Measurements from ENCODE around the gene SLAMF8. TPM values are rescaled to one million over a fixed set of nuclear protein-coding genes. Genes with fewer than 3 reads are reported as not detected.

Gene SLAMF8
- total RNA-seq, result 0.11 TPM in 1 of 2 replicates, not detected in the other

DNA sequence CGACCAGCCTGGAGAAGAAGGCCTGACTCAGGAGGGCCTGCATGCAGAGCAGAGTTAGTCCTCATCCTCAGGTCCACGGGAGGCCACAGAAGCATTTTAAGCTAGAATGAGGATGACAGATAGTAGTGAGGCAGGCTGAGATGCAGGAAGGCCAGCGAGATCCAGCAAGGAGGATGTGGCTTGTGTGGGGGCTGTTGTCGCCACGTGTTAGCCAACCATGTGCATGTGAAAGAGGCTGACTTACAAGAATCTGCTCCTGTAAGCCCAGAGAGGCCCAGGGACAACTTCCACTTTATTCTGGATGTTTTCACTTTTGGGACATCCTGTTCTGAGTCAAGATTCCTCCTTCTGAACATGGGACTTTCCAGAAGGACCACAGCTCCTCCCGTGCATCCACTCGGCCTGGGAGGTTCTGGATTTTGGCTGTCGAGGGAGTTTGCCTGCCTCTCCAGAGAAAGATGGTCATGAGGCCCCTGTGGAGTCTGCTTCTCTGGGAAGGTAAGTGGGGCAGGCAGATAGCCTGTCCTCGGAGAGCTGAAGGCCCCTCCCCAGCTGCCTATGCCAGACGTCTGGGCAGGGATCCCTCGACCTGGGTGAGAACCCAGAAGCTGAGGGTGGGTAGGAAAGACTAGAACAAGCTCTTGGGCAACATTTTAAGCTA, at the start of gene SLAMF8:
TSS of gene SLAMF8 (plus strand) at position 433 of the 661 bp plus-strand sequence. CDS start at position 459, 26 bp downstream.

DNA sequence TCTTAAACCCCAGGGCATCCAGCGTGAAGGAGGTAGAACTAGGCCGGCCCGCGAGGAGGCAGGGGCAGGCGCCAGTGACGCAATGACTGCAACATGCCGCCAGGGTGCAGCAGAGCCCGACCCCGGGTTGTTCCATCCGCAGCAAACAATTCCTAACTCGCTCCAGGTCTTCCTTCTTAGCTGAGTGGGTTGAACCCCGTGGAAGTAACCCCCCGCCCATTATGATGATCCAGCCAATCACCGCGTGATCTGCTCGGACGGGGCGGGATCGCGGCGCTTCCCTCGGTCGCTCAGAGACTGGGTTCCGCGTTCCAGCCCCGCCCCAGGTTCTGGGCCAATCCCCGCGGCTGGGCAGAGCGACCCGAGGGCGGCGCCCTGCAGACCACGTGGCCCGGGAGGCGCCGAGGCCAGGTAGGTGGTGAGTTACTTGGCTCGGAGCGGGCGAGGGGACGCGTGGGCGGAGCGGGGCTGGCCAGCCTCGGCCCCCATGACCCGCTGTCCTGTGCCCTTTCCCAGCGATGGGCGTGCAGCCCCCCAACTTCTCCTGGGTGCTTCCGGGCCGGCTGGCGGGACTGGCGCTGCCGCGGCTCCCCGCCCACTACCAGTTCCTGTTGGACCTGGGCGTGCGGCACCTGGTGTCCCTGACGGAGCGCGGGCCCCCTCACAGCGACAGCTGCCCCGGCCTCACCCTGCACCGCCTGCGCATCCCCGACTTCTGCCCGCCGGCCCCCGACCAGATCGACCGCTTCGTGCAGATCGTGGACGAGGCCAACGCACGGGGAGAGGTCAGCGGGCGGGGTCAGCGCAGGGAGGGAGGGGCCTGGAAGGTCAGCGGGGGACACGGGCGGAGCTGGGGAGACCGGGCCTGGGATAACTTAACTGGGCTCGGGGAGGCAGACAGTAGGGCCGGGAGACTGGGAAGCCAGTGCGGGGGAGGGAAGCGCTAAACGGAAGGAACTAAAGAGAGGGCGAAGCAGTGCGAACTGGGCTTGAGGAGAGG, 45.8 kb upstream of the SLAMF8 start, which contains the start of gene DUSP23:
TSS of gene DUSP23 (plus strand) at position 380 of the 1,000 bp plus-strand sequence. CDS start at position 519, 139 bp downstream.

DNA sequence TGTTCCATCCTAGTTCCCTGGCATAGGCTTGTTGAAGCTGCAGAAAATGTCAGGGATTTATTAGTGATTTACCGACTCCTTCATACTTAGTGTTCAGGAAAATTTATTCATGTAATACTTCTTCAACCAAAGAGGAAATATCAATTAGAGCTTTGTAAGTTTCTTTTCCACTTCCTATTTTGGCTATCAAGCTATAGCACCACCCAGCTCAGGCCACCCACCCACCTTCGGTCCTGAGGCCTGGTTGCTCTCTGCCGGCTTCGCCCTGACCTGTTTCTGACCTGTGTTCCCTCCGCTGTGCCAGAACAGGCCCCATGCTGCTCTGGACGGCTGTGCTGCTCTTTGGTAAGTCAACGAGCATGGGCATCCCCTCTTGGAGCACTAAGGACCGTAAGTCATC, 24.6 kb upstream of the SLAMF8 start, which contains the start of gene FCRL6:
TSS of gene FCRL6 (plus strand) at position 250 of the 400 bp plus-strand sequence. CDS start at position 315, 65 bp downstream.

DNA sequence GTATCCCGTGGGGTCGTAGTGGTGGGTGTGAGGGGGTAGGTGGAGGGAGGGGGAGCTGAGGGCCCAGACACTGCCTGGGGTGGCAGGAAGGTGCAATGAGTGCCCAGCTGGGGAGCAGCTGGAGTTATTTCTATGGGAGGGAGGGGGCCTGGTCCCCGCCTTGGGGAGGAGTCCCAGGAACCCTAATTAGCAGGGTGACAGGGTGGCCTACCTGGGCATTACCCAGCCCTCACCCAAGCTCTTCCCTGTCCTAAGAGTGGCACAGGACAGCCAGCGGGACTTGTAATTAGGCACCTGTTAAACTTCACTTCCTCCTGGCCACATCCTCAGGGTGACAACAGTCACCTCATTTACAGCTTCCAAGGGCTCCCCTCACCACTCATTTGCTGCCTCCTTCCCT, 35.9 kb downstream of the SLAMF8 start, which contains the start of gene VSIG8:
TSS of gene VSIG8 (minus strand) at position 101 of the 400 bp plus-strand sequence. CDS start 136 bp downstream, outside the sequence.

Small RNA genes lying within 50 kb of the gene (small RNA-seq; reads per million reads assigned to genes)
- not detected for gene RF00570

Other genes starting within 250 kb of the SLAMF8 start
- not detected in 2 replicates for gene APCS, start 239.0 kb upstream of the SLAMF8 start, total RNA-seq
- not detected in 2 replicates for gene CRP, start 112.3 kb upstream of the SLAMF8 start, total RNA-seq
- gene DUSP23, start 45.9 kb upstream of the SLAMF8 start, total RNA-seq, result 6.8 and 9.8 TPM in 2 replicates
- gene FCRL6, start 24.5 kb upstream of the SLAMF8 start, total RNA-seq, result not detected in 2 replicates
- not detected in 2 replicates for gene VSIG8, start 35.8 kb downstream of the SLAMF8 start, total RNA-seq
- 0.65 and 1.1 TPM in 2 replicates for gene CFAP45, start 73.3 kb downstream of the SLAMF8 start, total RNA-seq
- 261 and 286 TPM in 2 replicates for gene TAGLN2, start 98.6 kb downstream of the SLAMF8 start, total RNA-seq
- gene IGSF9, start 118.7 kb downstream of the SLAMF8 start, total RNA-seq, result not detected in 2 replicates
- gene SLAMF9, start 127.4 kb downstream of the SLAMF8 start, total RNA-seq, result 0.65 and 0.86 TPM in 2 replicates
- gene PIGM, start 205.1 kb downstream of the SLAMF8 start, total RNA-seq, result 7.4 and 8.6 TPM in 2 replicates
- gene KCNJ10, start 243.3 kb downstream of the SLAMF8 start, total RNA-seq, result not detected in 2 replicates